Measurements from ENCODE around the gene VPS11. TPM values are rescaled to one million over a fixed set of nuclear protein-coding genes. Genes with fewer than 3 reads are reported as not detected.

The VPS11 gene
- total and polyA plus RNA-seq, 10 of the 15 experiments (the other 5 are each of a cell fraction or from before 2014, with no cell fraction given) = 15.8 to 26.4 (median 24.5) TPM

GRCh38 chr11:119095066-119095880 is 27.7 kb downstream of the VPS11 start (continued):
- TF ChIP-seq YBX1 (IDR thresholded peaks at IDR 0.05) = no peak
- TF ChIP-seq, protein P1, sequence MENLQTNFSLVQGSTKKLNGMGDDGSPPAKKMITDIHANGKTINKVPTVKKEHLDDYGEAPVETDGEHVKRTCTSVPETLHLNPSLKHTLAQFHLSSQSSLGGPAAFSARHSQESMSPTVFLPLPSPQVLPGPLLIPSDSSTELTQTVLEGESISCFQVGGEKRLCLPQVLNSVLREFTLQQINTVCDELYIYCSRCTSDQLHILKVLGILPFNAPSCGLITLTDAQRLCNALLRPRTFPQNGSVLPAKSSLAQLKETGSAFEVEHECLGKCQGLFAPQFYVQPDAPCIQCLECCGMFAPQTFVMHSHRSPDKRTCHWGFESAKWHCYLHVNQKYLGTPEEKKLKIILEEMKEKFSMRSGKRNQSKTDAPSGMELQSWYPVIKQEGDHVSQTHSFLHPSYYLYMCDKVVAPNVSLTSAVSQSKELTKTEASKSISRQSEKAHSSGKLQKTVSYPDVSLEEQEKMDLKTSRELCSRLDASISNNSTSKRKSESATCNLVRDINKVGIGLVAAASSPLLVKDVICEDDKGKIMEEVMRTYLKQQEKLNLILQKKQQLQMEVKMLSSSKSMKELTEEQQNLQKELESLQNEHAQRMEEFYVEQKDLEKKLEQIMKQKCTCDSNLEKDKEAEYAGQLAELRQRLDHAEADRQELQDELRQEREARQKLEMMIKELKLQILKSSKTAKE (IDR thresholded peaks at IDR 0.05; ENCODE audit: low read depth, poor library complexity, severe bottlenecking) = peak; percentile 71
- peak; percentile 49; the same call in 1 of the 2 replicates for TF ChIP-seq ZSCAN29 (IDR thresholded peaks at IDR 0.05)
- TF ChIP-seq MAX (IDR thresholded peaks at IDR 0.05; ENCODE audit: low read depth, low read length) = 0 out of 2 replicates have a peak, but pooled peaks have one; percentile 26
- no peak; the same call in 1 of the 2 replicates for TF ChIP-seq HDGF (IDR thresholded peaks at IDR 0.05)
- 0 out of 2 replicates have a peak, but pooled peaks have one; percentile 0 for TF ChIP-seq NRF1 (conservative IDR thresholded peaks at IDR 0.05; ENCODE audit: low read depth, low read length)
- TF ChIP-seq NFYA (IDR thresholded peaks at IDR 0.05; ENCODE audit: borderline replicate concordance, low read depth, low read length) = peak; percentile 68; the same call in 1 of the 2 replicates
- TF ChIP-seq CEBPB (IDR thresholded peaks at IDR 0.05; ENCODE audit: borderline replicate concordance in 1 of 2, low read depth in 2 of 2, low read length in 2 of 2) = no peak
- peak; percentile 100 for TF ChIP-seq PML (IDR thresholded peaks at IDR 0.05; ENCODE audit: low read length)
- TF ChIP-seq SUPT20H (IDR thresholded peaks at IDR 0.05; ENCODE audit: borderline replicate concordance, control insufficient read depth, low read depth, low read length) = no peak
- no peak for TF ChIP-seq GABPA (IDR thresholded peaks at IDR 0.05; ENCODE audit: low read depth)
- no peak for TF ChIP-seq SMC3 (IDR thresholded peaks at IDR 0.05; ENCODE audit: borderline replicate concordance, low read length)
- no peak; the same call in 1 of the 2 replicates for TF ChIP-seq TCF7 (IDR thresholded peaks at IDR 0.05; ENCODE audit: borderline replicate concordance)
- TF ChIP-seq RELB (IDR thresholded peaks at IDR 0.05; ENCODE audit: low read depth) = peak; percentile 62; the same call in 1 of the 2 replicates
- TF ChIP-seq ATF7 (IDR thresholded peaks at IDR 0.05; ENCODE audit: low read depth) = 0 out of 2 replicates have a peak, but pooled peaks have one; percentile 46
- peak; percentile 94 for TF ChIP-seq NKRF (conservative IDR thresholded peaks at IDR 0.05)
- peak; percentile 36 for TF ChIP-seq CUX1 (IDR thresholded peaks at IDR 0.05; ENCODE audit: insufficient replicate concordance, low read depth, low read length)

All from GM12878 (cell line).